HEK293T (cell line): Measurements from ENCODE around the gene SLC16A12.

Source experiments
- ARNT ChIP-seq: fragments of 450-650 bp; IDR thresholded peaks from 2 replicates; pipeline ENCODE4 v1.6.1; 2017; ENCODE audit warnings: mild to moderate bottlenecking
- BHLHE40 ChIP-seq: fragments of 450-650 bp; IDR thresholded peaks from 2 replicates; pipeline ENCODE4 v1.6.1; 2016; ENCODE audit warnings: mild to moderate bottlenecking, moderate library complexity, borderline replicate concordance
- CTBP1 ChIP-seq: fragments of 450-650 bp; IDR thresholded peaks from 2 replicates; pipeline ENCODE4 v1.6.1; 2016; ENCODE audit warnings: borderline replicate concordance
- ELF4 ChIP-seq: fragments of 450-650 bp; IDR thresholded peaks from 2 replicates; pipeline ENCODE4 v1.6.1; 2017; ENCODE audit warnings: antibody characterized with exemption
- FOXA1 ChIP-seq: fragments of 450-650 bp; IDR thresholded peaks from 2 replicates; pipeline ENCODE4 v1.6.1; 2016; ENCODE audit warnings: mild to moderate bottlenecking
- FOXK2 ChIP-seq: fragments of 450-650 bp; IDR thresholded peaks from 2 replicates; pipeline ENCODE4 v1.6.1; 2016; ENCODE audit warnings: mild to moderate bottlenecking
- FOXM1 ChIP-seq: fragments of 450-650 bp; IDR thresholded peaks from 2 replicates; pipeline ENCODE4 v1.6.1; 2017; ENCODE audit warnings: mild to moderate bottlenecking, borderline replicate concordance
- NFRKB ChIP-seq: fragments of 450-650 bp; IDR thresholded peaks from 2 replicates; pipeline ENCODE4 v1.6.1; 2016; ENCODE audit warnings: mild to moderate bottlenecking, moderate library complexity
- SUZ12 ChIP-seq: fragments of 450-650 bp; IDR thresholded peaks from 2 replicates; pipeline ENCODE4 v1.6.1; 2016; ENCODE audit warnings: mild to moderate bottlenecking
- TF ChIP-seq, protein P1 (sequence below): fragments of 450-650 bp; IDR thresholded peaks from 2 replicates; pipeline ENCODE4 v1.6.1; 2016

DNA sequence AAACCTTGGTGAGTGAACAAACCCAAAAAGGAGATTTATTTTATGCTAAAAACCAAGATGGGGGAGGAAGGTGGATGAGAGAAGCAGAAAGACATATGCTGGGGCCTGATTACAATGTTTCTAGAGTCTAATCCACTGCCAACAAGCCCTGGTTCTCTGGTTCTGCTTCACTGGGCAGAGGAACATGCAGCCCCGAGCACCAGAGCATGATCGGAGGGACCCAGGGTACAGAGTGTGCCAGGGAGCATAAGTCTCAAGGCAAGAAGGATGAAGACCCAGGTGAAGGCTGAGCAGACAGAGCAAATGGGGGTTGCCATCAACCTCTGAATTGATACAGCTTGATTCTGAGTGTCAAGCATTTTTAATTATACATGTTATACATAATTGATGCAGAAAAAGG, 30.7 kb downstream of the SLC16A12 start:
- TF ChIP-seq FOXM1, result no peak
- no peak for TF ChIP-seq NFRKB
- no peak for TF ChIP-seq SUZ12
- no peak for TF ChIP-seq CTBP1
- TF ChIP-seq FOXK2, result no peak
- TF ChIP-seq FOXA1, result no peak
- no peak for TF ChIP-seq ARNT
- no peak for TF ChIP-seq BHLHE40
- TF ChIP-seq ELF4, result no peak
- TF ChIP-seq, protein P1, sequence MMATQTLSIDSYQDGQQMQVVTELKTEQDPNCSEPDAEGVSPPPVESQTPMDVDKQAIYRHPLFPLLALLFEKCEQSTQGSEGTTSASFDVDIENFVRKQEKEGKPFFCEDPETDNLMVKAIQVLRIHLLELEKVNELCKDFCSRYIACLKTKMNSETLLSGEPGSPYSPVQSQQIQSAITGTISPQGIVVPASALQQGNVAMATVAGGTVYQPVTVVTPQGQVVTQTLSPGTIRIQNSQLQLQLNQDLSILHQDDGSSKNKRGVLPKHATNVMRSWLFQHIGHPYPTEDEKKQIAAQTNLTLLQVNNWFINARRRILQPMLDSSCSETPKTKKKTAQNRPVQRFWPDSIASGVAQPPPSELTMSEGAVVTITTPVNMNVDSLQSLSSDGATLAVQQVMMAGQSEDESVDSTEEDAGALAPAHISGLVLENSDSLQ, result no peak
